Activated CD4-positive, alpha-beta T cell treated with anti-CD3 and anti-CD28 coated beads, Interleukin-2, amount 50 U/mL, for 48 hours (primary cell): ENCODE measurements around the gene KRTAP5-4.
"Not testable (repeated sequence)": the region's sequence is repeated elsewhere in the genome, so short reads cannot be mapped to it uniquely, and the experiment has no call there.

Experiments
- DNase-seq, 2 experiments: peaks; one replicate each; pipeline ENCODE4 v3.0.0-alpha.2; 2020

Gene KRTAP5-4

GRCh38 chr11:1652771-1653540 lies 31.0 kb upstream of the KRTAP5-4 start:
- DNase-seq, result peak; percentile 75 to 81

- DNase-seq, result no peak
These were observed 30.5 kb upstream of the KRTAP5-4 start for GRCh38 chr11:1652442-1652770.

- DNase-seq, result no peak
These were observed 30.1 kb upstream of the KRTAP5-4 start for GRCh38 chr11:1652026-1652425.

GRCh38 chr11:1651411-1651980 lies 29.6 kb upstream of the KRTAP5-4 start:
- DNase-seq, result no peak

- DNase-seq, result no peak
These were observed 29.0 kb upstream of the KRTAP5-4 start for GRCh38 chr11:1650918-1651262.

- DNase-seq, result no peak
These were observed 28.3 kb upstream of the KRTAP5-4 start for GRCh38 chr11:1650034-1650917.

- no peak for DNase-seq
These were observed 26.9 kb upstream of the KRTAP5-4 start for GRCh38 chr11:1648653-1649420.

- no peak for DNase-seq
These were observed 26.1 kb upstream of the KRTAP5-4 start for GRCh38 chr11:1647901-1648652.

- not testable (repeated sequence) for DNase-seq
These were observed 24.6 kb upstream of the KRTAP5-4 start for GRCh38 chr11:1646540-1646939.

- DNase-seq, result no peak
These were observed 23.5 kb upstream of the KRTAP5-4 start for GRCh38 chr11:1645357-1645821.

- no peak for DNase-seq
These were observed 22.8 kb upstream of the KRTAP5-4 start for GRCh38 chr11:1644601-1645356.

GRCh38 chr11:1643146-1643690 lies 21.3 kb upstream of the KRTAP5-4 start:
- DNase-seq, result no peak

- DNase-seq, result no peak
These were observed 20.6 kb upstream of the KRTAP5-4 start for GRCh38 chr11:1642288-1643145.

- DNase-seq, result no peak
These were observed 19.2 kb upstream of the KRTAP5-4 start for GRCh38 chr11:1641096-1641495.

- peak; percentile 26 to 28 for DNase-seq
These were observed 18.4 kb upstream of the KRTAP5-4 start for GRCh38 chr11:1640076-1640946.

GRCh38 chr11:1639666-1640065 lies 17.7 kb upstream of the KRTAP5-4 start:
- DNase-seq, result no peak

- DNase-seq, result no peak
These were observed 17.2 kb upstream of the KRTAP5-4 start for GRCh38 chr11:1639102-1639620.

GRCh38 chr11:1638344-1638743 lies 16.4 kb upstream of the KRTAP5-4 start:
- DNase-seq, result no peak

GRCh38 chr11:1637628-1638027 lies 15.7 kb upstream of the KRTAP5-4 start:
- DNase-seq, result no peak
